PFSK-1 (cell line): ENCODE data around the gene NQO1.

Experiments
- POLR2AphosphoS5 ChIP-seq: IDR thresholded peaks from 2 replicates; pipeline ENCODE4 v1.6.1; 2012; ENCODE audit warnings: low read depth, mild to moderate bottlenecking, control low read depth, low read length, moderate library complexity
- REST ChIP-seq, 2 experiments: IDR thresholded peaks; 2 replicates each; pipeline versions ENCODE4 v1.6.1 to v1.8.0; 2011 to 2012; ENCODE audit warnings: low read depth in 2 of 2, low read length in 2 of 2, control low read depth in 1 of 2, inconsistent platforms in 1 of 2, mild to moderate bottlenecking in 1 of 2, moderate library complexity in 1 of 2; ENCODE audit not compliant: insufficient read depth in 1 of 2

GRCh38 chr16:69763599-69763942, 37.2 kb upstream of the NQO1 start:
- no peak for TF ChIP-seq POLR2AphosphoS5
- TF ChIP-seq REST (IDR thresholded peaks at IDR 0.05; ENCODE audit: insufficient read depth in 1 of 2, low read depth in 2 of 2, low read length in 2 of 2), result no peak
